Fibroblast of lung (primary cell): ENCODE measurements around the gene ATP23. TPM values are rescaled to one million over a fixed set of nuclear protein-coding genes. Genes with fewer than 3 reads are reported as not detected.

Source experiments
- DNase-seq, 2 donors: peaks; one replicate each; pipeline versions ENCODE4 v3.0.0 to v3.0.0-alpha.2; 2010; ENCODE audit warnings: low read depth in 2 of 2
- H2AFZ ChIP-seq: 2 replicates; pipeline ENCODE4 v1.5.1; 2012; ENCODE audit warnings: low read length, control low read depth, inconsistent platforms
- H3K27ac ChIP-seq: 2 replicates; pipeline ENCODE4 v1.5.1; 2011; ENCODE audit warnings: low read length, control low read depth; ENCODE audit not compliant: insufficient read depth
- H3K27me3 ChIP-seq: 2 replicates; pipeline ENCODE4 v1.5.1; 2011; ENCODE audit warnings: mild to moderate bottlenecking, low read length; ENCODE audit not compliant: control insufficient read depth, insufficient read depth
- H3K36me3 ChIP-seq: 2 replicates; pipeline ENCODE4 v1.5.1; 2011; ENCODE audit warnings: low read length; ENCODE audit not compliant: control insufficient read depth, insufficient read depth
- H3K4me1 ChIP-seq: 2 replicates; pipeline ENCODE4 v1.5.1; 2011; ENCODE audit warnings: low read length; ENCODE audit not compliant: control insufficient read depth, insufficient read depth; ENCODE audit errors: extremely low read depth
- H3K4me2 ChIP-seq: 2 replicates; pipeline ENCODE4 v1.5.1; 2011; ENCODE audit warnings: low read length, control low read depth; ENCODE audit not compliant: insufficient read depth; ENCODE audit errors: extremely low read depth
- H3K4me3 ChIP-seq, 4 experiments: fragments of 200-600 bp in 1 of 4; sonication (generic) in 1 of 4; replicated peaks in 1 of 4; 2 replicates each; pipeline ENCODE4 v1.5.1; 2011 to 2016; ENCODE audit warnings: low read length in 4 of 4, low read depth in 3 of 4, mild to moderate bottlenecking in 3 of 4, control low read depth in 2 of 4, inconsistent platforms in 1 of 4, mixed read lengths in 1 of 4; ENCODE audit not compliant: insufficient read depth in 1 of 4; ENCODE audit errors: control extremely low read depth in 1 of 4
- H3K79me2 ChIP-seq: 2 replicates; pipeline ENCODE4 v1.5.1; 2012; ENCODE audit warnings: mild to moderate bottlenecking, low read length, inconsistent platforms; ENCODE audit not compliant: control insufficient read depth, insufficient read depth
- H3K9ac ChIP-seq: 2 replicates; pipeline ENCODE4 v1.5.1; 2011; ENCODE audit warnings: mild to moderate bottlenecking, low read length, control low read depth; ENCODE audit not compliant: insufficient read depth
- H3K9me3 ChIP-seq: 2 replicates; pipeline ENCODE4 v1.5.1; 2012; ENCODE audit warnings: low read depth, low read length; ENCODE audit not compliant: control insufficient read depth, insufficient read depth
- H4K20me1 ChIP-seq: 2 replicates; pipeline ENCODE4 v1.5.1; 2011; ENCODE audit warnings: low read length; ENCODE audit not compliant: control insufficient read depth, insufficient read depth; ENCODE audit errors: extremely low read depth
- EZH2 ChIP-seq: IDR thresholded peaks from 2 replicates; pipeline ENCODE4 v1.5.1; 2012; ENCODE audit warnings: low read length, control low read depth, mild to moderate bottlenecking; ENCODE audit errors: missing control alignments
- polyA plus RNA-seq, 2 donors: library from polyadenylated mRNA; depleted of rRNA in 1 of 2; stranded (reverse) in 1 of 2; unstranded in 1 of 2; fragments of >200 nt; gene quantifications; 2 replicates each; pipeline ENCODE4 v1.2.1, GENCODE V29; 2011 to 2012; ENCODE audit warnings: missing spikeins in 1 of 2
- total RNA-seq: library from RNA; depleted of rRNA; stranded (reverse); fragments of >200 nt; gene quantifications from 2 replicates; pipeline ENCODE4 v1.2.1, GENCODE V29; 2014
- TF ChIP-seq, protein P1 (sequence below), 2 donors: IDR thresholded peaks in 1 of 2; conservative IDR thresholded peaks in 1 of 2; 1 replicate in 1 of 2; 2 replicates in 1 of 2; pipeline ENCODE4 v1.5.1; 2011 to 2012; ENCODE audit warnings: low read length in 2 of 2, control low read depth in 1 of 2, inconsistent platforms in 1 of 2, low read depth in 1 of 2, mild to moderate bottlenecking in 1 of 2

The ATP23 gene
- total and polyA plus RNA-seq, 2 donors (not counting 1 experiment from before 2014, with no cell fraction given) = 4.8 to 9.4 TPM

GRCh38 chr12:57936513-57936883, 4.9 kb upstream of the ATP23 start:
- peak overlapping the region; percentile 59 to 79 (median 62) for H3K4me3 ChIP-seq
- H3K9me3 ChIP-seq = no peaks in the 10 kb centered on the region
- peak overlapping the region; percentile 82 for H2AFZ ChIP-seq
- H3K4me1 ChIP-seq = peaks cover 6% of the 10 kb centered on the region
- no peak for TF ChIP-seq EZH2
- TF ChIP-seq, protein P1, sequence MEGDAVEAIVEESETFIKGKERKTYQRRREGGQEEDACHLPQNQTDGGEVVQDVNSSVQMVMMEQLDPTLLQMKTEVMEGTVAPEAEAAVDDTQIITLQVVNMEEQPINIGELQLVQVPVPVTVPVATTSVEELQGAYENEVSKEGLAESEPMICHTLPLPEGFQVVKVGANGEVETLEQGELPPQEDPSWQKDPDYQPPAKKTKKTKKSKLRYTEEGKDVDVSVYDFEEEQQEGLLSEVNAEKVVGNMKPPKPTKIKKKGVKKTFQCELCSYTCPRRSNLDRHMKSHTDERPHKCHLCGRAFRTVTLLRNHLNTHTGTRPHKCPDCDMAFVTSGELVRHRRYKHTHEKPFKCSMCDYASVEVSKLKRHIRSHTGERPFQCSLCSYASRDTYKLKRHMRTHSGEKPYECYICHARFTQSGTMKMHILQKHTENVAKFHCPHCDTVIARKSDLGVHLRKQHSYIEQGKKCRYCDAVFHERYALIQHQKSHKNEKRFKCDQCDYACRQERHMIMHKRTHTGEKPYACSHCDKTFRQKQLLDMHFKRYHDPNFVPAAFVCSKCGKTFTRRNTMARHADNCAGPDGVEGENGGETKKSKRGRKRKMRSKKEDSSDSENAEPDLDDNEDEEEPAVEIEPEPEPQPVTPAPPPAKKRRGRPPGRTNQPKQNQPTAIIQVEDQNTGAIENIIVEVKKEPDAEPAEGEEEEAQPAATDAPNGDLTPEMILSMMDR (conservative IDR thresholded peaks at IDR 0.05 in 1 of 2, IDR thresholded peaks at IDR 0.05 in 1 of 2; ENCODE audit: low read depth in 1 of 2, low read length in 2 of 2) = no peak
- peak overlapping the region; percentile 90 for H3K27ac ChIP-seq
- no peak overlapping the region for H3K9ac ChIP-seq
- DNase-seq = no peak
- H3K4me2 ChIP-seq = peak overlapping the region; percentile 94
- no peaks in the 10 kb centered on the region for H3K79me2 ChIP-seq
- H3K36me3 ChIP-seq = no peaks in the 10 kb centered on the region
- no peaks in the 10 kb centered on the region for H4K20me1 ChIP-seq
- H3K27me3 ChIP-seq = no peaks in the 10 kb centered on the region

GRCh38 chr12:57939291-57939690, 2.1 kb upstream of the ATP23 start:
- H3K4me2 ChIP-seq = no peak overlapping the region
- no peaks in the 10 kb centered on the region for H4K20me1 ChIP-seq
- H3K27me3 ChIP-seq = no peaks in the 10 kb centered on the region
- no peak overlapping the region for H3K9ac ChIP-seq
- no peak for DNase-seq
- no peaks in the 10 kb centered on the region for H3K36me3 ChIP-seq
- no peak overlapping the region for H2AFZ ChIP-seq
- H3K4me1 ChIP-seq = peaks cover 6% of the 10 kb centered on the region
- TF ChIP-seq, protein P1 (conservative IDR thresholded peaks at IDR 0.05 in 1 of 2, IDR thresholded peaks at IDR 0.05 in 1 of 2; ENCODE audit: low read depth in 1 of 2, low read length in 2 of 2) = no peak
- no peak for TF ChIP-seq EZH2
- H3K27ac ChIP-seq = no peak overlapping the region
- no peaks in the 10 kb centered on the region for H3K79me2 ChIP-seq
- no peak overlapping the region for H3K4me3 ChIP-seq
- no peaks in the 10 kb centered on the region for H3K9me3 ChIP-seq

DNA sequence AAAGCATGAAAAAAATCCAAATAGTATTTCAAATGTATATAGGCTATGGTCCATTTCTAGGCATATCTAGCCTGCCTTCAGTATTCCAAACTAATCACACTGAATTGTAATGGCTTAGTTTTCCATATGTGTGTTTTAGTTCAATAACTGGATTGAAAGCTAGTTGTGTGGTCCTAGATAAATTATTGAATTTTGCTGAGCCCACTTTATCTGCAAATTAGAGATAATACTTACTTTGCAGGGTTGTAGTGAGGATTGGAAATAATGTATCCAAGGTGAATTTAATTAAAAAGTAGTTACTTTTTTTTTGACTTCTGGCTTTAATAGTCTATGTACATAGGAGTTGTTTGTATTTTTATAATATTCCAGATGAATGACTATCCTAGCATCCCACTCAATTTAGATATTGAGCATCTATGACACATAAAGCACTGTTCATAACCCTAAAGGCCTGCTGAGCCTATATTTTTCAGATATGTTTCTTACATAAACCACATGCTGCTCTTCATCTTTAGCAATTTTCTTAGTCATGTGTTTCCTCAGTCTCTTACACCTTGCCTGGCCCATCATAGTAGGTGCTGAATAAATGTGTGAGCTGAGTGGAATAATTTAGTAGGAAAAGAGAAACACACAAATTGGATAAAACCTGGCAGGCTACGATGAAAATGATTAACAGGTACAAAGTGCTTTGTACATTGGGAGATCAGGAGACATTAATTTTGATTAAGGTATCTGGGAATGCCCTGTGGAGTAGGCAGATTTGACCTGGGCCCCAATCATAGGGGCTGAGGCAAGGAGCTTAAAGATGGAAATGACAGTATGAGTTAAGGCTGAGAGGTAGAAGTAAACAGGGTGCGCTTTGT, 1.1 kb upstream of the ATP23 start:
- TF ChIP-seq, protein P1 (conservative IDR thresholded peaks at IDR 0.05 in 1 of 2, IDR thresholded peaks at IDR 0.05 in 1 of 2; ENCODE audit: low read depth in 1 of 2, low read length in 2 of 2) = no peak
- TF ChIP-seq EZH2 = no peak
- H3K4me1 ChIP-seq = peaks cover 5% of the 10 kb centered on the region
- DNase-seq = no peak
- no peaks in the 10 kb centered on the region for H3K36me3 ChIP-seq
- H3K9ac ChIP-seq = no peak overlapping the region
- no peaks in the 10 kb centered on the region for H3K9me3 ChIP-seq
- peak overlapping the region; percentile 100 for H3K4me2 ChIP-seq
- no peaks in the 10 kb centered on the region for H4K20me1 ChIP-seq
- no peaks in the 10 kb centered on the region for H3K27me3 ChIP-seq
- H3K79me2 ChIP-seq = no peaks in the 10 kb centered on the region
- no peak overlapping the region for H3K27ac ChIP-seq
- peak overlapping the region; percentile 100 for H2AFZ ChIP-seq
- peak overlapping the region in 3 of 4 experiments; percentile 63 to 75 (median 75) for H3K4me3 ChIP-seq
